Stimulated activated CD4-positive, alpha-beta T cell treated with anti-CD3 and anti-CD28 coated beads, Interleukin-15, amount 100 ng/mL, for 24 hours (primary cell): ENCODE measurements around the gene MLLT11.
"Not testable (repeated sequence)": the region's sequence is repeated elsewhere in the genome, so short reads cannot be mapped to it uniquely, and the experiment has no call there.

Experiments used
- DNase-seq: peaks from one replicate; pipeline ENCODE4 v3.0.0-alpha.2; 2020

The MLLT11 gene

GRCh38 chr1:151058692-151059091, 1.5 kb upstream of the MLLT11 start:
- no peak for DNase-seq

GRCh38 chr1:151059109-151060006, 839 bp upstream of the MLLT11 start, which contains the start of gene CDC42SE1:
TSS of gene CDC42SE1 (minus strand) at chr1:151059622. CDS start at chr1:151055730, 3,892 bp downstream.
- DNase-seq, result peak; percentile 91

- no peak for DNase-seq
Measured at GRCh38 chr1:151060657-151061421, 642 bp downstream of the MLLT11 start.

GRCh38 chr1:151061704-151062103, 1.5 kb downstream of the MLLT11 start:
- no peak for DNase-seq

- no peak for DNase-seq
Measured at GRCh38 chr1:151062741-151063371, 2.7 kb downstream of the MLLT11 start.

GRCh38 chr1:151065089-151065645, 5.0 kb downstream of the MLLT11 start:
- no peak for DNase-seq

GRCh38 chr1:151067185-151067584, 7.0 kb downstream of the MLLT11 start:
- no peak for DNase-seq

GRCh38 chr1:151069103-151069486, 8.9 kb downstream of the MLLT11 start:
- DNase-seq, result no peak

GRCh38 chr1:151070474-151071276, 10.5 kb downstream of the MLLT11 start, which contains the start of gene GABPB2:
TSS of gene GABPB2 (plus strand) at chr1:151070761. CDS start at chr1:151088190, 17,429 bp downstream.
- DNase-seq, result peak; percentile 93

GRCh38 chr1:151072224-151072623, 12.0 kb downstream of the MLLT11 start:
- no peak for DNase-seq

- DNase-seq, result no peak
Measured at GRCh38 chr1:151085953-151086559, 25.9 kb downstream of the MLLT11 start.

- DNase-seq, result not testable (repeated sequence)
Measured at GRCh38 chr1:151097426-151097825, 37.2 kb downstream of the MLLT11 start.

GRCh38 chr1:151098126-151098525, 37.9 kb downstream of the MLLT11 start:
- no peak for DNase-seq

GRCh38 chr1:151104630-151105029, 44.4 kb downstream of the MLLT11 start:
- no peak for DNase-seq

GRCh38 chr1:151106894-151107293, 46.7 kb downstream of the MLLT11 start:
- no peak for DNase-seq

GRCh38 chr1:151108331-151108730, 48.1 kb downstream of the MLLT11 start:
- no peak for DNase-seq

GRCh38 chr1:151113877-151114276, 53.7 kb downstream of the MLLT11 start:
- no peak for DNase-seq
